Trophoblast cell (in vitro differentiated cells and primary cell): ENCODE data around the gene TCF12.

ENCODE experiments used
- DNase-seq, 2 donors: peaks; one replicate each; pipeline ENCODE4 v3.0.0-alpha.2; 2016
- H2AFZ ChIP-seq: 2 replicates; pipeline ENCODE4 v1.6.1; 2013; ENCODE audit warnings: low read length, moderate library complexity, mild to moderate bottlenecking; ENCODE audit not compliant: insufficient read depth, poor library complexity
- H2AK5ac ChIP-seq: 2 replicates; pipeline ENCODE4 v1.6.1; 2013; ENCODE audit warnings: mild to moderate bottlenecking, low read length
- H2BK120ac ChIP-seq: 2 replicates; pipeline ENCODE4 v1.6.1; 2013; ENCODE audit warnings: low read length, mild to moderate bottlenecking, moderate library complexity; ENCODE audit not compliant: insufficient read depth, poor library complexity
- H2BK12ac ChIP-seq: 2 replicates; pipeline ENCODE4 v1.6.1; 2013; ENCODE audit warnings: mild to moderate bottlenecking, low read length, moderate library complexity
- H2BK5ac ChIP-seq: 2 replicates; pipeline ENCODE4 v1.6.1; 2013; ENCODE audit warnings: low read length, low read depth, moderate library complexity, mild to moderate bottlenecking; ENCODE audit not compliant: poor library complexity
- H3K14ac ChIP-seq: 2 replicates; pipeline ENCODE4 v1.6.1; 2013; ENCODE audit warnings: mild to moderate bottlenecking, low read length
- H3K18ac ChIP-seq: 2 replicates; pipeline ENCODE4 v1.6.1; 2013; ENCODE audit warnings: mild to moderate bottlenecking, low read length
- H3K23ac ChIP-seq: 2 replicates; pipeline ENCODE4 v1.6.1; 2013; ENCODE audit warnings: low read length
- H3K27ac ChIP-seq: 2 replicates; pipeline ENCODE4 v1.5.1; 2013; ENCODE audit warnings: low read depth, mild to moderate bottlenecking, inconsistent platforms, low read length, moderate library complexity
- H3K27me3 ChIP-seq: 2 replicates; pipeline ENCODE4 v1.6.1; 2013; ENCODE audit warnings: inconsistent platforms, mild to moderate bottlenecking, low read length, moderate library complexity; ENCODE audit not compliant: insufficient read depth
- H3K36me3 ChIP-seq, 2 experiments: 1 replicate in 1 of 2; 2 replicates in 1 of 2; pipeline ENCODE4 v1.6.1; 2013; ENCODE audit warnings: low read length in 2 of 2, mild to moderate bottlenecking in 2 of 2, moderate library complexity in 1 of 2; ENCODE audit not compliant: insufficient read depth in 2 of 2, control insufficient read depth in 1 of 2
- H3K4ac ChIP-seq: 2 replicates; pipeline ENCODE4 v1.6.1; 2013; ENCODE audit warnings: low read depth, mild to moderate bottlenecking, low read length, moderate library complexity
- H3K4me1 ChIP-seq, 2 experiments: 1 replicate in 1 of 2; 2 replicates in 1 of 2; pipeline ENCODE4 v1.6.1; 2013; ENCODE audit warnings: low read length in 2 of 2, mild to moderate bottlenecking in 2 of 2, moderate library complexity in 1 of 2; ENCODE audit not compliant: insufficient read depth in 2 of 2, control insufficient read depth in 1 of 2
- H3K4me2 ChIP-seq: 2 replicates; pipeline ENCODE4 v1.6.1; 2013; ENCODE audit warnings: inconsistent platforms, mild to moderate bottlenecking, low read length, moderate library complexity
- H3K4me3 ChIP-seq: 2 replicates; pipeline ENCODE4 v1.5.1; 2013; ENCODE audit warnings: mild to moderate bottlenecking, low read depth, low read length, inconsistent platforms
- H3K79me1 ChIP-seq: one replicate; pipeline ENCODE4 v1.6.1; 2013; ENCODE audit warnings: low read length
- H3K79me2 ChIP-seq: 2 replicates; pipeline ENCODE4 v1.6.1; 2013; ENCODE audit warnings: low read length, mild to moderate bottlenecking; ENCODE audit not compliant: control insufficient read depth, insufficient read depth, poor library complexity
- H3K9ac ChIP-seq: 2 replicates; pipeline ENCODE4 v1.6.1; 2013; ENCODE audit warnings: mild to moderate bottlenecking, low read length
- H3K9me3 ChIP-seq: 2 replicates; pipeline ENCODE4 v1.6.1; 2013; ENCODE audit warnings: low read depth, mild to moderate bottlenecking, control low read depth, inconsistent platforms, low read length; ENCODE audit not compliant: insufficient read depth
- H4K12ac ChIP-seq: 2 replicates; pipeline ENCODE4 v1.6.1; 2013; ENCODE audit warnings: low read depth, mild to moderate bottlenecking, low read length, moderate library complexity
- H4K8ac ChIP-seq: 2 replicates; pipeline ENCODE4 v1.6.1; 2013; ENCODE audit warnings: low read depth, mild to moderate bottlenecking, low read length, moderate library complexity
- H4K91ac ChIP-seq: one replicate; pipeline ENCODE4 v1.6.1; 2013; ENCODE audit warnings: low read depth, mild to moderate bottlenecking, low read length, moderate library complexity
- WGBS: extraction: QIAGEN DNeasy Blood & Tissue Kit; methylation state at CpG from one replicate; pipeline ENCODE4 v1.1.7; 2013; ENCODE audit warnings: missing lambda C conversion rate; ENCODE audit not compliant: insufficient read length, insufficient coverage; ENCODE audit errors: extremely low coverage; 5-methylcytosine and 5-hydroxymethylcytosine counted together

The TCF12 gene

DNA sequence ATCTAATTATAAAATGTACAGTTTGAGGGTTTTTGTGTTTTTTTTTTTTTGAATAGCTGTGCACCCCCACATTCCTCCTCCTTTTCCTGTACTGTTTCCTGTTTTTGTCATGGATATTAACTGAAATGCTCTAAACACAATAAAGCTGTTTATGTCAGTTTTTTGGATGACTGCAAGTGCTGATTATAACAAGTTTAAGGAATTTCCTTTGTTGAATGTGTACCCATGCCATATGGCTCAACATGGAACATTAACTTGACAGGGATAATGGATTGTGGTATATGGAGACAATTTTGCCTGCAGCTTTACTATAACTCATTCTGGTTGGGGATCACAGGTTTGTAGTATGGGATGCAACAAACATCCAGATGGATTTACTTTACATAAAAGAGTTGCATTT is 216.4 kb downstream of the TCF12 start:
- Histone ChIP-seq H3K4me1 (no peaks in the 10 kb centered on the region), H3K9me3 (no peaks in the 10 kb centered on the region), H4K8ac (no peak overlapping the region), H3K9ac (no peak overlapping the region), H3K27me3 (no peaks in the 10 kb centered on the region), H3K36me3 (no peaks in the 10 kb centered on the region), H3K79me1 (no peaks in the 10 kb centered on the region), H3K4me2 (no peak overlapping the region), H3K23ac (no peak overlapping the region), H2AK5ac (no peak overlapping the region), H3K4ac (no peak overlapping the region), H2BK120ac (no peak overlapping the region), H4K12ac (no peak overlapping the region), H3K14ac (no peak overlapping the region), H3K79me2 (no peaks in the 10 kb centered on the region), H3K4me3 (no peak overlapping the region), H4K91ac (no peak overlapping the region), H2BK12ac (no peak overlapping the region), H3K18ac (no peak overlapping the region), H3K27ac (no peak overlapping the region), H2AFZ (no peak overlapping the region), H2BK5ac (no peak overlapping the region)
- DNase-seq = no peak

GRCh38 chr15:57135800-57136199 is 217.4 kb downstream of the TCF12 start:
- H3K4me3 ChIP-seq = no peak overlapping the region
- H4K8ac ChIP-seq = no peak overlapping the region
- H2BK120ac ChIP-seq = no peak overlapping the region
- no peaks in the 10 kb centered on the region for H3K4me1 ChIP-seq
- no peak overlapping the region for H3K14ac ChIP-seq
- H3K18ac ChIP-seq = no peak overlapping the region
- no peaks in the 10 kb centered on the region for H3K36me3 ChIP-seq
- H3K79me2 ChIP-seq = no peaks in the 10 kb centered on the region
- H3K4ac ChIP-seq = no peak overlapping the region
- no peak overlapping the region for H3K4me2 ChIP-seq
- H3K9me3 ChIP-seq = no peaks in the 10 kb centered on the region
- H2AK5ac ChIP-seq = no peak overlapping the region
- no peak overlapping the region for H2BK5ac ChIP-seq
- no peak overlapping the region for H4K12ac ChIP-seq
- no peaks in the 10 kb centered on the region for H3K27me3 ChIP-seq
- no peak for DNase-seq
- no peak overlapping the region for H2BK12ac ChIP-seq
- H3K9ac ChIP-seq = no peak overlapping the region
- no peaks in the 10 kb centered on the region for H3K79me1 ChIP-seq
- H3K23ac ChIP-seq = no peak overlapping the region
- no peak overlapping the region for H2AFZ ChIP-seq
- no peak overlapping the region for H3K27ac ChIP-seq
- H4K91ac ChIP-seq = no peak overlapping the region

GRCh38 chr15:57138349-57138788 is 219.9 kb downstream of the TCF12 start:
- H3K27ac ChIP-seq = no peak overlapping the region
- no peaks in the 10 kb centered on the region for H3K4me1 ChIP-seq
- H3K4me3 ChIP-seq = no peak overlapping the region
- H3K14ac ChIP-seq = no peak overlapping the region
- no peak overlapping the region for H2AFZ ChIP-seq
- no peaks in the 10 kb centered on the region for H3K9me3 ChIP-seq
- H4K91ac ChIP-seq = no peak overlapping the region
- DNase-seq = peak; percentile 61 to 89
- H3K79me2 ChIP-seq = no peaks in the 10 kb centered on the region
- H2BK5ac ChIP-seq = no peak overlapping the region
- no peak overlapping the region for H4K8ac ChIP-seq
- H3K23ac ChIP-seq = no peak overlapping the region
- no CpG with 5 or more reads among the region's 1 CpG for WGBS
- no peak overlapping the region for H2BK12ac ChIP-seq
- H3K79me1 ChIP-seq = no peaks in the 10 kb centered on the region
- no peak overlapping the region for H3K4ac ChIP-seq
- no peak overlapping the region for H2BK120ac ChIP-seq
- no peak overlapping the region for H4K12ac ChIP-seq
- H3K36me3 ChIP-seq = no peaks in the 10 kb centered on the region
- no peak overlapping the region for H3K18ac ChIP-seq
- H3K4me2 ChIP-seq = no peak overlapping the region
- no peak overlapping the region for H2AK5ac ChIP-seq
- H3K27me3 ChIP-seq = no peaks in the 10 kb centered on the region
- H3K9ac ChIP-seq = no peak overlapping the region

DNA sequence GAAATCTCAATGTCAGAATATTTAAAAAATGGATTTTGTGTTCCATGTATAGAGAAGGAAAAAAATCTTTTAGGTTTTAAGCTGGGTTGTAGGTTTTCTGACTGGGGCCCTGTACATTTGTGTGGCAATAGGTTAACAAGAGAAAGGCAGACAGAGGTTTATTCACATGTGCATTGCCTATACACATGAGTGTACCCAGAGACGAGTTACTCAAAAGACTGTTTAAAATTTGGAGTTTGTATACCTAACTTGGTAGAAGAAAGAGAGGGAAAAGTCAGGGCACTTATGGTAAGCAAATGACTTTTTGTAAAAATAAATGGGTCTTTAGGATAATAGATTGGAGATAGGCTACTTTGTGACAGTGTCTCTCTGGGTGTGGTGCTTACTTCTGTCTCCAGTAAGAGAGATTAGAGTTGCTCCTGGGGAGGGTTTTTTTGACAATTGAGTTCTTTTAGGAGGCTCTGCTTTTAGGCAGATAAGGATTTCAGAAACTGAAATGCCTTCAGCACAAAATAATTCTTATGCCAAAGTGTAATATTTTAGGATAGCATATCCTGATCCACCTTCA is 225.2 kb downstream of the TCF12 start:
- no CpG with 5 or more reads among the region's 1 CpG for WGBS

More for the DNA sequence above, 225.2 kb downstream of the TCF12 start:
- Histone ChIP-seq H2BK120ac (no peak overlapping the region), H3K4ac (no peak overlapping the region), H3K4me3 (no peak overlapping the region), H2BK12ac (no peak overlapping the region), H3K36me3 (no peaks in the 10 kb centered on the region), H2AFZ (no peak overlapping the region), H3K9ac (no peak overlapping the region), H2BK5ac (no peak overlapping the region), H3K79me2 (no peaks in the 10 kb centered on the region), H3K79me1 (no peaks in the 10 kb centered on the region), H3K4me2 (no peak overlapping the region), H3K9me3 (no peaks in the 10 kb centered on the region), H4K12ac (no peak overlapping the region), H4K91ac (no peak overlapping the region), H3K27ac (no peak overlapping the region), H2AK5ac (no peak overlapping the region), H3K23ac (no peak overlapping the region), H3K4me1 (no peaks in the 10 kb centered on the region), H4K8ac (no peak overlapping the region), H3K14ac (no peak overlapping the region), H3K18ac (no peak overlapping the region), H3K27me3 (no peaks in the 10 kb centered on the region)
- DNase-seq = no peak
